Stimulated activated naive CD8-positive, alpha-beta T cell treated with anti-CD3 and anti-CD28 coated beads, Interleukin-15, Interleukin-2, amounts not matched to agents 100 U/mL and 50 U/mL, for 24 hours (primary cell): ENCODE measurements around the gene SYT8.

ENCODE experiments used
- ATAC-seq: fragments of 150-1000 bp; cut with Tn5 transposase; one replicate; pipeline ENCODE4 v1.10.0; 2021
- DNase-seq: peaks from one replicate; pipeline ENCODE4 v3.0.0; 2021

The SYT8 gene

GRCh38 chr11:1832211-1832919, 2.4 kb upstream of the SYT8 start:
- DNase-seq (peak; percentile 83), ATAC-seq (peak; percentile 54)

GRCh38 chr11:1832920-1833295, 1.9 kb upstream of the SYT8 start:
- ATAC-seq (no peak), DNase-seq (no peak)

GRCh38 chr11:1834062-1834610, 654 bp upstream of the SYT8 start:
- DNase-seq (no peak), ATAC-seq (no peak)

GRCh38 chr11:1835671-1836010, 851 bp downstream of the SYT8 start:
- DNase-seq (peak; percentile 4), ATAC-seq (no peak)

GRCh38 chr11:1836011-1836945, 1.5 kb downstream of the SYT8 start:
- DNase-seq (peak; percentile 7), ATAC-seq (no peak)

- ATAC-seq = peak; percentile 79
- peak; percentile 91 for DNase-seq
These were observed 2.6 kb downstream of the SYT8 start for GRCh38 chr11:1837171-1838076.

- DNase-seq (no peak), ATAC-seq (no peak)
These were observed 3.3 kb downstream of the SYT8 start for GRCh38 chr11:1838077-1838425.

GRCh38 chr11:1838426-1839144, 3.8 kb downstream of the SYT8 start, which contains the start of gene TNNI2:
Gene TNNI2, plus strand, starts transcription at chr11:1838981. Its CDS starts 716 bp downstream, at chr11:1839697.
- DNase-seq (no peak), ATAC-seq (no peak)

- DNase-seq (no peak), ATAC-seq (no peak)
These were observed 4.6 kb downstream of the SYT8 start for GRCh38 chr11:1839204-1839923.

- no peak for ATAC-seq
- DNase-seq = no peak
These were observed 5.4 kb downstream of the SYT8 start for GRCh38 chr11:1839924-1840779.

GRCh38 chr11:1840780-1841480, 6.1 kb downstream of the SYT8 start:
- no peak for ATAC-seq

GRCh38 chr11:1841511-1842148, 6.8 kb downstream of the SYT8 start:
- no peak for DNase-seq
- ATAC-seq = no peak

More at GRCh38 chr11:1840780-1841480, 6.1 kb downstream of the SYT8 start:
- DNase-seq = no peak

GRCh38 chr11:1842149-1843097, 7.6 kb downstream of the SYT8 start:
- ATAC-seq = no peak
- DNase-seq = no peak

GRCh38 chr11:1843098-1843473, 8.3 kb downstream of the SYT8 start:
- DNase-seq = no peak
- ATAC-seq = no peak

- no peak for DNase-seq
- ATAC-seq = no peak
These were observed 9.0 kb downstream of the SYT8 start for GRCh38 chr11:1843796-1844195.

GRCh38 chr11:1844221-1845094, 9.7 kb downstream of the SYT8 start:
- DNase-seq (peak; percentile 63), ATAC-seq (no peak)

GRCh38 chr11:1845095-1845429, 10.3 kb downstream of the SYT8 start:
- DNase-seq (no peak), ATAC-seq (no peak)
